Measurements from ENCODE around the gene DSG2.
"Not testable (repeated sequence)": the region's sequence is repeated elsewhere in the genome, so short reads cannot be mapped to it uniquely, and the experiment has no call there.

Gene DSG2

DNA sequence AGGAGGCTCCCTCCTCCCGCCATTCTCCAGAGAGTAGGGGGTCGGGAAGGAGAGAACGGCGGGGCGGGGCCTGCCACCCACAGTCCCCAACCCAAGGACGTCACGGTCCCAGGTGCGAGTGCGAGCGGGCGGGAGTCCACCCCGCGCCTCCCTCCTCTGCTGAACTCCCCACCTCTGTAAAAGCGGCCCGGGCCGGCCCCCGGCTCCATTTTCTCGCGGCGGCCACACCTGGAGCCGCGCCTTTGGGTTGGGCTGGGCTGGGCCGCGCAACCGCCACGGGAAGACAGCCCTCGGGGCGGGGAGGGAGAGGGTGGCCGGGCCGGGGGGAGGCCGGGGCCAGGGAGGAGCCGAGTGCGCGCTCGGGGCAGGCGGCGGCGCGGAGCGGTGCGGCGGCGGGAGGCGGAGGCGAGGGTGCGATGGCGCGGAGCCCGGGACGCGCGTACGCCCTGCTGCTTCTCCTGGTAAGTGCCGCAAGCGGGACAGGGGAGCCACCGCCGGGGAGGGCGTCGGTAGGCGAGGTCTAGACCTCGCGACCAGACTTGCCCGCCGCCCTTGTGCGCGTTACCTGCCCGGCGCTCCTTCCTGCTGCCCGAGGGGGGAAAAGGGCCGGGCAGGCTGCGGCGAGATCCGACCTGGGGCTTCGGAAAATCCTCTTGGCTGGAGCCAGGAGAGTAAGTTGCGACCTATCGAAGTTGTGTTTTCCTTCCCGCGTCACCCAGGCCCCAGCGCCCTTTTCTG lies at the start of gene DSG2:
TSS of gene DSG2 (plus strand) at position 342 of the 738 bp plus-strand sequence. CDS start at position 417, 75 bp downstream.
- DNase-seq (ENCODE audit: low read depth) = peak; percentile 21

DNA sequence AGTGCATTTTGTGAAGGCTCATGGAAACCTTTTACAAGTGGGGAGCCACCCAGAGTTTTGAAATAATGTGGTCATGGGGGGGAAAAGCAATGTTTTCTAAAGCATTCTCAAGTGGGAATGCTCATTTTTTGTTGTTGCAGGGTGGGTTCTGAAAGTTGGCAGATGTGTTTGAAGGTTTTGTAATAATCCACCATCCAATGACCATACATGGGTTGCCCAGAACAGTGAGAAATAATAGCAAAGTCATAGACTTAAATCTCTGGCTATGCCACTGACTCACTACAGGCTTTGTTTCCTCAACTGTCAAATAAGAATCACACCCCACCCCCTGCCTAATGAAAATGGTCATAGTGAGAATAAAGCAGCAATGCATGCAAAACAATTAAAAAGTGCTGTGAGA lies 47.6 kb upstream of the DSG2 start:
- DNase-seq (ENCODE audit: low read depth) = no peak

DNA sequence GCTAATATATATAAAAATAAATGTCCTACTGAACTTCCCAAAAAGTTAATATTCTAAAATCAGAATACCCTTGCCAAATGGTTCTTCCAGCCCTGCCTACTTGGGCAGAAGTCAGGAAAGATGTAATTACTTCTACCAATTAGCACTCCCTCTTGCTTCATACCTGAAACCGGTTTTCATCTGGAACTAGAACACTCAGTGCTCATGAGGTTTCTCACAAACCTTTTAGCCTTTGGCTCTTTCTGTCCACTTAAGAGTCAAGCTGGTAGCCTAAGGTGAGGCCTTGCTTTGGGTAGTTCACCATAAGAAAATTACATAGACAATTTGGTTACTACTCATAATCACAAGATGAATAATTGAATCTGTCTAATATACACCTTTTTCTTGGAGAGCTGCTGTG lies 46.4 kb upstream of the DSG2 start:
- DNase-seq (ENCODE audit: low read depth) = no peak

DNA sequence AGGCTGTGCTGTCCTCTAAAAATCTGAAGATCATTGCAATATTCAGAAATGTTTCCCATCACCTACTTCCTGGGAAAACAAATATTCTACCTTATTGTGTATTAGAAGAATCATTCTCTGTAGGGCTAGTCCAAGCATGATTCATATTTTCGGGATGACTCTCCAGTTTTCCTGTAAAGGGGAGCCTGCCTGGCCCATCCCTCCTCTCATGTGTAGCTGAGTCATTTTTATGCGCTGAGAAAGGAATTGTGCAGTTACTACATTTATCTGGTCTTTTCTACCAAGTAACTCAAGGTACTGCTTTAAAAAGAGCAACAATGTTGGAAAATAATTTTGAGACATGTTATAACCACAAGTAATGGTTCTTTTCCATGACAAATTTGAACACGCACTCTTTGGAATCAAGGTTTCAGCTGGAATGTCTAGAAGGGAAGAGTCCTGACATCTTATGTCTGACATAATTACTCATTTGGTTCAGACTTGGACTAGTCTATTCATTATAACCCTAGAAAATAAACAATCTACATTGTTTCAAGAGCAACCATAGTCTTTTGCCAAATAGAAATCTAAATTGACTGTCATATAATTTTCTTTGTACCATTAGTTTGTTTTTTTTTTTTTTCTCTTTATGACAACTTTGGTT lies 43.8 kb upstream of the DSG2 start:
- DNase-seq (ENCODE audit: low read depth) = no peak

DNA sequence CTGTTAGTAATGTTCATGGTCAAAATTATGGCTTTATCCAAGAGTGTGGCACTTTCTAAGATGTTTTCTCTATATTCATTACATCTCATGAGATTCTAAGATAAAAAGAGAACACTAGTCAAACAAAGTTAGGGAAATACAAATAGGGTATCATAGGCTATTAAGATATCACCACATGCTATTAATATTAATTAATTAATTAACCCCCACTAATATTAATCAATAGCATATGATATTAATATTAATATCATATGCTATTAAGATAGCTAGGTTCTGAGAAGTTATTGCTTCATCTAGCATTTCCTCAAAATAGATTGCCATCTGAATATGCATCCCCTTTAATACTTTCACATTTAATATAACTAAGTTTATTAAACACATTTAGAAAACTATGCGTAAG lies 28.3 kb upstream of the DSG2 start:
- no peak for DNase-seq (ENCODE audit: low read depth)

DNA sequence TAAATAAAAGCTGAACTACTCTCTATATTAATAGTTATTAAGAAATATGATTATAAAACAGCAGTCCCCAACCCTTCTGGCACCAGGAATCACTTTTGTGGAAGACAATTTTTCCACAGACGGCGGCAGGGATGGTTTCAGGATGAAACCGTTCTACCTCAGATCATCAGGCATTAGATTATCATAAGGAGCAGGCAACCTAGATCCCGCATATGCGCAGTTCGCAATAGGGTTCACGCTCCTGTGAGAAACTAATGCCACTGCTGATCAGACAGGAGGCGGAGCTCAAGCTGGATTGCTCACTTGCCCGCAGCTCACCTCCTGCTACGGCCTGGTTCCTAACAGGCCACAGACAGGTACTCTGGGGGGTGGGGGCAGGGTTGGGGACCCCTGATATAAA lies 19.3 kb upstream of the DSG2 start:
- DNase-seq (ENCODE audit: low read depth) = no peak

DNA sequence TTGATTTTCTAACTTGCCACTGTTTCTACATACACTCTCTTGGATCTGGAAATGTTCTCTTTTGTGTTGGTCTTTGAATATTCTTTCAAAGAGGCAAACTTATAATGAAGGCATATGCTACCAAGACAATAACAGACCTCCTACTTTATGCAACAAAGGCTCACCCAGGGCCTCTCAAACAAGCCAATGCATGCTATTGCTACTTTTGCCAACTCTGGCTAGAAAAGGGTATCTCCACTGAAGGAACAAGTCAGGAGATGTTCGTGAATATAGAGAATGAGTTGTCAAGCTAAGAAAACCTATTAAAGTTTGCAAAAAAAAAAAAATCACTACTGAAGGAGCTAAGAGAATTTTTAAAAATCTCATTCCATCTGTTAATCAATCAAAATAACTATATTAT lies 15.9 kb upstream of the DSG2 start:
- no peak for DNase-seq (ENCODE audit: low read depth)

DNA sequence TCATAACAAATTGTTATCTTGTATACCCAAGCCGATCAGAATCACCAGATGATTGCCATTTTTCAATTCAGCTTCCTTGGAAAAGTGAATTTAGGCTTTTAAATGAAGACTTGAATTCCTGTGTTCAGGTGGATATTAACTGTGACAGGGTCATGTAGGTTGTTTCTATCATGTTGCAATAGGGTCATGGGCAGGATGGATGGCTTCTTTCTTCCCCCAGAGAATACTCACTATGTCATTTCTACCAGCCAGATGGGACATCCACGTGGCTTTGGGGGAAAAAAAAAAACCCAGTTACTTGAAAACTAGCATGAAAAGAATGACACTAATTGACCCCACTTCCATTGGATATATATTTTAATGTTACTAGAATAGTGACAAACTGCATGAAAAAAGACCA lies 14.6 kb upstream of the DSG2 start:
- DNase-seq (ENCODE audit: low read depth) = no peak

DNA sequence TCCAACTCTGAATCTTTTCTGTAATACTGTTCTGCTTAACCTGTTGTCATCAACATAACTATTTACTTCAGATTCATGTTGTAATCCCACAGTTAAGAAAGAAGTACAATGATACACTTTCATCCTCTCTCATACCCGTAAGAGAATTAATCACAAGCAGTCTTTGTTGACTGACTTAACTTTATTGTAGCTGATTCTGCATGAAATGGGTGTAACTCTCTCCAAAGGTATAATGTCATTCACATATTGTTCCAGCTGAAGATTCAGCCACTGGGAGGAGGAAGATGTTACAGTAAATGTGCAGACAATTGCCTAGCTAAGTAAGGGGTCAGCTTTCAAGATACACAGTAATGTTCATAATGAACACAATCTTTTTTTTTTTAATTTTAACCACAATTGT lies 13.5 kb upstream of the DSG2 start:
- DNase-seq (ENCODE audit: low read depth) = no peak

DNA sequence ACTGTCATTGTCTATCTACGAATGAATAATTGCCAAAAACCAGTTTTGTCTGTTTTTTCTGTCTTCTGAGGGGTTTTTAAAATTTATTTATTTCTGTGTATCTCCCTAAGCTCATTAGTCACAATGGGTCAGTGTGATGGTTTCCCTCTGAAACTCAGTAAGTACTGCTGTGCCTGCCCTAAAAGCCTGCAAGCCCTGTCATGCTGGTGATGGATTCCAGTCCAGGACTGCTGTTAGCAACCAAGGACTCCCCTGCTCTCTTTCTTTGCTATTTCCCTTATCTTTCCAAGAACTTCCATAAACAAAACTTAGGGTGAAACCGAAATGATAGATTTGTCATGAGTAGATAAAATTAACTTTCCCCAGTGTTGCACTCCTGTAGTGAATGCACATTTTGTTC lies 11.8 kb upstream of the DSG2 start:
- no peak for DNase-seq (ENCODE audit: low read depth)

DNA sequence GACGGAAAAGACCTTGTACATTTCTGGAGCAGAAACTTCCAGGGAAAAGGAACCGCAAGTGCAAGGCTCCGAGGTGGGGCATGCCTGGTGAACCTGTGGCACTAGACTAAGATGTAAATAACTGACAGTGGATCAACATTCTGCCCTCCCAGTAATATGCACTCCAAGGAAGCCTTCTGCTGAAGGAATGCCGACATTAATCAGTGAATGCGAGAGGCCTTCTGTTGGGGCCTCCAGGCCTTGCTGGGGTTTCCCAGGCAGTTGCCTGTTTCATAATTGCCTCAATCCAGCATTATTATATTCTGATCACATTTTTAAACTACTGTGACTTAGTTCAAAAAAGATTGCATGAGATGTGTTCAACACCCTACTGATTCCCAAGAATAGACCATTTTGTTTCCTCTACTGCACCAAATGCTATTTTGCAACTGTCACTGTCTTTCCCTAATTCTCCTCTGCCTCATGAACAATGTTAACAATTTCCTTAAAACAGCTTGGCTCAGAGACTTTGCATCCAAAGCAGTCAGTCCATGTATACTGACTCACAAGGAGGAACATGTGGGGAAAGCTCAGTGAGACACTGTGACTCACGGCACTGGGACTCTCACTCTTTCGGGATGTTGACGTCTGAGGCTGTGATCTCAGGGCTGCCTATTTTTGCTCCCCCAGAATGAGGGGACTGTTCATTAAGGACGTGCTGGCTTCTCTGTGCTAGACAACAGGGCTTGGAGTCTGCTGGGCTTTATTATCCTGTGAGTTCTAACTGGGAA lies 10.5 kb upstream of the DSG2 start:
- no peak for DNase-seq (ENCODE audit: low read depth)

DNA sequence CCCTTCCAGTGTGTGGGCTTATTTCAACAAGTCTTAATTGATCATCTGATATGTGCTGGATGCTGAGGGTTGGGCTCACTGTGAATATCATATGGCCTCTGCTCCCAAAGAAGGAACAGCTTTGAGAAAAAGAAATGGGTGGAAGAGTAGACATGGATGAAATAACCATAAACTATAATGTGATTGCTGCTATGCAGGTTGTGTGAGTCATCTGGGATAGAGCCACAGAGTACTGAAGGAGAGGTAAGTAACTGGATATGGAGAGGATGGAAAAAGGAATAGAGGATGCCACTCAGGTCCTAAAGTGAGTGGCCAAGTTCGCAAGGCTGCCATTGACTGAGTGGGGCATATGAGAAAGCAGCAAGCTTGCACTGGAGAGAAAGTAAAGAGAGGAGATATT lies 8.7 kb upstream of the DSG2 start:
- no peak for DNase-seq (ENCODE audit: low read depth)

DNA sequence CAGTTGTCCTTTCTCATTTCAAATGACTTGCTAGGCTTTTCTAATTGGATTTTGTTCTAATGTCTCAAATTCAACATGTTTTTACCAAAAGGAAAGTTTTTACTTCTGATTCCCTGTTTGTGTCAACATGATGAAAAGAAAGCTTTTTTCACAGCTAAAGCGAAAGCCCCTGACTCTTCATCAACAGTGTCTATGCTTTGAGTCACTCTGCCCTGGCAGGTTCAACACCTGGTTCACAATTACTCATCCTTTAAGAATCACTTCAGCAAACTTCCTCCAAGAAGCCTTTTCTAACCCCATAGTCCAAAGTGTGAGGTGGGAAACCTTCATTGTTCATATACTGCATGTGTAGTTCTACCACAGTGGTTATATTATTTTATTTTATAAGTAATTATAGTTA lies 7.6 kb upstream of the DSG2 start:
- DNase-seq (ENCODE audit: low read depth) = no peak

DNA sequence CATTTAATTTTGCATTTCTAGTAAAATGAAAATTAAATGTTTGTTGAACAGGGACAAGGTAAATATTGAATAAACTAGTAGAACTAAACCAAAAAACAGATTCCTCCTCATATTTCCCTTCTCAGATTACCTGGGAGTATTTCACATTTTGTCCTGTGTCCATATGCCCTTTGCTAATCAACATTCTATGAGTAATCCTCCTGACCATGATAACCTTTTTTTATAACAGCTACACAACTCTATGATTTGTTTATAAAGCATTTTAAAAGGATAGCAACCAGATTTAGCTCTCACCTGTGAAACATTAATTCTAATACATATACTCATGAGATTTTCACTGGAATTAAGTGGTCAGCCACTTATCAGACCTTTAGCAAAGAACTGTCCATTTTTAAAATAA lies 7.1 kb upstream of the DSG2 start:
- no peak for DNase-seq (ENCODE audit: low read depth)

DNA sequence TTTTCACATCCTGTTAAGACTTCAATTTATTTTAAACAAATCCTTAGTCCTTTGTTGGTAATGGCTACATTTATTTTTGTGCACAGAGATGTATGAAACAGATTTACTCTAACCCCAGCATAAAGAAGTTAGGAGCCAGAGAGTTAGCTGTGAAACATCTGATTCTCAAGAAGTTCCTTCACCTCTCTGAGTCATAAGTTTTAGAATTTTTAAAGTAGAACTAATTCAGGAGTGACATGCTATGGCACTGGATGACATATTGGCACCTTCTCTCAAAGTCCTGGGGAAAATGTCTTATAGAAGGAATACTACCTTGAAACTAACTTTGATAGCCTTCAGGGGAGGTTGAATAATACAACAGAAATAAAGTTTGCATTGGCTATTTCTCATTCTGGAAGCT lies 6.4 kb upstream of the DSG2 start:
- DNase-seq (ENCODE audit: low read depth) = no peak

DNA sequence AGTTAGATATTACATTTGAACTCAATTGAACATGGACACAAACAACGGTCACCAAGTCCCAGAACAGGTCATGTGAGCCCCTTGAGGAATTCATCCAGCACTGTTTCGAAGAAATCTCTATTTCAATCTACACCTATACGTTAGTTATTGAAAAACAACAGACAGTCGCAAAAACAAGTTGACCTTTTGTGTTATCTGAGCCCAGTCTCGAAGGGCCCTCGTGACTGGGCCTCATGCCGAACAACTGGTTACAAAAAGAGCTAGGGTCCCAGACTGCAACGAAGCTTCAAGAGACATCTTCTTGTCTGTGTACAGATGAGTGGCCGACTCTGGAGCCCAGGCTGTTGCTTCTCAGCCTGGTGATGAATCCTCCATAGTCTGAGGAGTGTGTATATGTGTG lies 5.3 kb upstream of the DSG2 start:
- DNase-seq (ENCODE audit: low read depth) = no peak

DNA sequence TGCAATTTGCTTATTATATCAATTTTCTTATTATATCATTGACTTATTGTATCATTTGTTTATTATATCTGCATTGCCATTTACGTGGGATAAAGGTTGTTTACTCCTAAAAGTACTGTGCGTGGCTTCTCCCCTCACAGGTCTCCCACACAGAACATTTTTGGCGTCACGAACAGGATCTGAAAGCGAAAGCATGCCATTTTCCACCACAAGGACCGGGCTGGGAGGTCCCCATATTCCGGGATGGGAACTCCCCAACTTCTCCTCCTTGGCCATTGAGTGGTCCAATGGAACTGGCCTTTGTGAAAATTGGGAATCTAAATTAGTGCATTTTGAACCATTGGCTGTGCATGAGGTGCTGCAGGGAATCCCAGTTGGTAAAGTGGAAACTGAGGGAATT lies 4.8 kb upstream of the DSG2 start:
- DNase-seq (ENCODE audit: low read depth) = no peak

DNA sequence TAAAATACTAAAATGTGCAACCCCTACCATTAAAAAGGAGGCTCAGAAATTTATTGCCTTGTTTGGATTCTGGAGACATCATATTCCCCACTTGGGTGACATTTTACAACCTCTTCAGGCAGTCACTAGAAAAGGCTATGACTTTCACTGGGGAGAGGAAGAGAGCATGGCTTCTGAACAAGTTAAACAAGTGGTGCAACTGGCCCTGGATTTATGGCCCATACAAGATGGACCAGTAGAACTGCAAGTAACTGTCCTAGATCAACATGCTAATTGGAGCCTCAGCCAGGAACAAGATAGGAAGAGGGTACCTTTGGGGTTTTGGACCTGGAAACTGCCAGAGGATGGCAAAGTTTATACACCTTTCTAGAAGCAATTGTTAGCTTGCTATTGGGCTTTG lies 4.0 kb upstream of the DSG2 start:
- no peak for DNase-seq (ENCODE audit: low read depth)

DNA sequence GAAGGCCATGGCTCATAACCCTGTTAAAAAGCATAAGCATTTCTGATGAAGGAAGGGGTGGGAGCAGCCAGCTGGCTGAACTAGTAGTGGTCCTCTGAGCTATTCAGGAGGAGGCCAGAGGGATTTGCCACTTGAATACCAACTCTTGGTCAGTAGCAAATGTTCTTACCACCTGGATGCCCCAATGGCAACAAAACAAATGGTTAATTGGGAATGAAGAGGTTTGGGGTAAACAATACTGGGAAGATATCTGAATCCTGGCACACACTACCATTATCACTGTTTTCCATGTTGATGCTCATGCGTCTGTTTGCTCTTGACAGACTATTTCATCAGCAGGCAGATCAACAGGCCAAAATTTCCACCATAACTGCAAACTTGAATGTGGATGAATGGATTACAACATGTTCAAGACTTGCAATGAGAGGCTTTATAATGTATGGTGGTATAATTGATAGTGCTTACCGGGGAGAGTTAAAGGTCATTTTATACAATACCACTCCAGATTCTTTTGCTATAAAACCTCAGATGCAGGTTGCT lies 3.2 kb upstream of the DSG2 start:
- not testable (repeated sequence) for DNase-seq (ENCODE audit: low read depth)

DNA sequence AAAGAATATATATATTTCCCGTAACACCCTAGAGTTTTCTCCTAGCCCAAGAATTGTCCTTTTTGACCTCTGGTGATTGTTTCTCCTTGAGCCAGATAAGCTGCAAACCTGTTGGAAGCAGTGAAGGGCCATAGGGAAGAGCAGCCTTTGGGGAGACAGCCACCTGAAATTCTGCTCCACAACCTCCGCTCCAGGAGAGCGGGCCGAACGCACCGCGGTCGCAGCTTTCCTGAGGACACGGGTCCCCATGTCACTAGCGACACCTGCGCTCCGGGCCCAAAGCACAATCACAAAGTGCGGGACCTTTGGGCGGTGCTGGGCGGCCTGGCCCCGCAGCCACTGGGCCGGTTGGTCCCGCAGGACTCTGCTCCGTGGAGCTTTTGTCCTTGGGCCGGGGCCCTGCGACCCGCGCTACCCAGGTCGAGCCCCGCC lies 557 bp upstream of the DSG2 start:
- DNase-seq (ENCODE audit: low read depth) = no peak

DNA sequence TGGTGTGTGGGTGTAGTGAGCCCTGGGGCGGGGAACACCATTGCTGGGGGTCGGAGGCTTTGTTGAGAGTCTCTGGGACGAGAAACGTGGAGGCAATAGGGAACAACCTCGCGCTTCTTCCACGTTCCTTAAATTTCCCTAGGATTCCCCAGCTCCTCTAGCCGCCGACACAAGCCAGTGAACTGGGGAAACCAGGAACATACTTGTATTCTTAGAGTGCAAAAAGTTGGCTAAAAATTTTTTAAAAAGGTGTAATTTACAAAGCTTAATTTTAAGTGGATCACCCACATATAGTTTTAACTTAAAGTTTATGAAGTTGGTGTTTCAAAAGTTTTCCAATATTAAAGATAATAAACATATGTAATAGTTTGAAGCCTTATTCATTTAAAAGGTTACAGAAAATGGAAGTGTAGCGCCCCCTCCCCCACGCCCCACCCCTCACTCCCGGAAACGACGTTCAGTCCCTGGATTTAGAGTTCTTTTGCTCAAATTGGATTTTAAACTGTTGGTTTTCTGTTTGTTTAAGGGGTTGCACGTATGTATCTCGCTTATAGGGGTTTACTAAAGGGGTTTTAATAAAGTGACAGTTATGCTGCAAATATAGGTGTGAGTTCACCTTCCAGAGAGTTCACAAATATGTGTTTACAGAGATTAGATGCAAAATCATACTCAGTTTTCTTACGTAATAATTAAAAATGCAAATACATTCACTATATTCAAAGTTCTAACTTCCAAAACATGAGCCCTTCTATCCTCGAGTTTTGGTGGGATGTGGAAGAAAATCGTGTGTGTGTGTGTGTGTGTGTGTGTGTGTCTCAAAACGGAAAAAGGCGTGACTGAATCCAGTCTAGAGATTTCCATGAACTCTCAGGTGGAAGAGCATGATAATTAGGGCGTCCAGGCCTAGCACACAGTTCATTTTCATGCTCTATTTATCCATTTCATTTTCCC lies 872 bp downstream of the DSG2 start:
- no peak for DNase-seq (ENCODE audit: low read depth)
